ENCODE data around the gene ZNF358.

The ZNF358 gene

GRCh38 chr19:7559102-7559501, 43.2 kb downstream of the ZNF358 start:
- DNase-seq (ENCODE audit: low read depth): no peak

GRCh38 chr19:7560255-7560654, 44.4 kb downstream of the ZNF358 start:
- no peak for DNase-seq (ENCODE audit: low read depth)

- no peak for DNase-seq (ENCODE audit: low read depth)
These were observed 45.4 kb downstream of the ZNF358 start for GRCh38 chr19:7561325-7561724.

- no peak for DNase-seq (ENCODE audit: low read depth)
These were observed 46.9 kb downstream of the ZNF358 start for GRCh38 chr19:7562646-7563393.

- no peak for DNase-seq (ENCODE audit: low read depth)
These were observed 49.0 kb downstream of the ZNF358 start for GRCh38 chr19:7564866-7565265.

GRCh38 chr19:7565332-7565731, 49.4 kb downstream of the ZNF358 start:
- DNase-seq (ENCODE audit: low read depth): no peak

All from GM04503 (cell line).